Right ventricle myocardium inferior (tissue), 1 donor: Measurements from ENCODE around the gene MIEN1. TPM values are rescaled to one million over a fixed set of nuclear protein-coding genes. Genes with fewer than 3 reads are reported as not detected.
"Not testable (repeated sequence)": the region's sequence is repeated elsewhere in the genome, so short reads cannot be mapped to it uniquely, and the experiment has no call there.

Experiments used
- ATAC-seq: fragments of 200-7000 bp; cut with Tn5 transposase; one replicate; pipeline ENCODE4 v1.9.1; 2020; ENCODE audit warnings: mild to moderate bottlenecking, moderate library complexity
- DNase-seq: peaks from one replicate; pipeline ENCODE4 v3.0.0; 2021; ENCODE audit errors: missing footprints
- intact Hi-C: fragments of 100-400 bp; cut with DNase I; formaldehyde crosslinking; loops from one replicate; pipeline ENCODE4 v1.11.0; 2022
- total RNA-seq: library from RNA; stranded (reverse); fragmentation: NEBNext Ultra II Directional; extraction: Animal tissue kit (Norgen Biotek cat#: 25700); gene quantifications from one replicate; pipeline ENCODE4 v1.2.1, GENCODE V29; 2021
- donor health status: DM: no; HTN: yes; CAD: no; lungs with severe emphysema.

MIEN1 gene
- total RNA-seq, 1 donor from 2014 or later: 49.4 TPM

GRCh38 chr17:39757176-39757662 lies 26.9 kb upstream of the MIEN1 start:
- DNase-seq: no peak
- intact Hi-C loops: loop anchor here (10.0 kb wide), 2 partner anchors 108 to 198 kb away; partner anchors contain the start of genes IKZF3 and ZPBP2
- ATAC-seq: no peak

GRCh38 chr17:39756380-39757079 lies 26.2 kb upstream of the MIEN1 start:
- DNase-seq (no peak), ATAC-seq (no peak)
- intact Hi-C loops: loop anchor here (10.0 kb wide), 2 partner anchors 108 to 198 kb away; partner anchors contain the start of genes IKZF3 and ZPBP2

- intact Hi-C loops: loop anchor here (10.0 kb wide), 2 partner anchors 109 to 199 kb away; partner anchors contain the start of genes IKZF3 and ZPBP2
- DNase-seq (no peak), ATAC-seq (no peak)
These were observed 25.4 kb upstream of the MIEN1 start for GRCh38 chr17:39755554-39756379.

- intact Hi-C loops: loop anchor here (1.0 to 10.0 kb wide), 6 partner anchors 93 to 208 kb away; partner anchors contain the start of genes IKZF3, STARD3 and ZPBP2
- ATAC-seq (no peak), DNase-seq (no peak)
These were observed 24.7 kb upstream of the MIEN1 start for GRCh38 chr17:39754958-39755553.

- DNase-seq: peak; percentile 97
- ATAC-seq: peak; percentile 94
- intact Hi-C loops: loop anchor here (1.0 to 10.0 kb wide), 6 partner anchors 92 to 207 kb away; partner anchors contain the start of genes IKZF3, STARD3 and ZPBP2
These were observed 24.0 kb upstream of the MIEN1 start for GRCh38 chr17:39754161-39754957.

- intact Hi-C loops: loop anchor here (1.0 to 10.0 kb wide), 6 partner anchors 91 to 206 kb away; partner anchors contain the start of genes IKZF3, STARD3 and ZPBP2
- DNase-seq: peak; percentile 87
- ATAC-seq: peak; percentile 42
These were observed 23.3 kb upstream of the MIEN1 start for GRCh38 chr17:39753514-39754160.

- no peak for DNase-seq
- ATAC-seq: no peak
- intact Hi-C loops: loop anchor here (5.0 to 10.0 kb wide), 5 partner anchors 90 to 205 kb away; partner anchors contain the start of genes IKZF3, STARD3 and ZPBP2
These were observed 22.0 kb upstream of the MIEN1 start for GRCh38 chr17:39752241-39752881.

- ATAC-seq: no peak
These were observed 21.3 kb upstream of the MIEN1 start for GRCh38 chr17:39751637-39752036.

GRCh38 chr17:39751016-39751543 lies 20.7 kb upstream of the MIEN1 start:
- DNase-seq: no peak
- intact Hi-C loops: loop anchor here (5.0 to 10.0 kb wide), 5 partner anchors 89 to 204 kb away; partner anchors contain the start of genes IKZF3, STARD3 and ZPBP2
- no peak for ATAC-seq

More at GRCh38 chr17:39751637-39752036, 21.3 kb upstream of the MIEN1 start:
- no peak for DNase-seq
- intact Hi-C loops: loop anchor here (5.0 to 10.0 kb wide), 5 partner anchors 89 to 204 kb away; partner anchors contain the start of genes IKZF3, STARD3 and ZPBP2

GRCh38 chr17:39750131-39751015 lies 20.0 kb upstream of the MIEN1 start:
- DNase-seq: no peak
- intact Hi-C loops: loop anchor here (5.0 to 10.0 kb wide), 5 partner anchors 88 to 204 kb away; partner anchors contain the start of genes IKZF3, STARD3 and ZPBP2
- peak; percentile 21 for ATAC-seq

GRCh38 chr17:39748444-39749034 lies 18.2 kb upstream of the MIEN1 start:
- DNase-seq, ATAC-seq, intact Hi-C loops: not testable (repeated sequence)

GRCh38 chr17:39747745-39748144 lies 17.4 kb upstream of the MIEN1 start:
- intact Hi-C loops: no loop called here
- no peak for ATAC-seq
- DNase-seq: no peak

- peak; percentile 21 for DNase-seq
- no peak for ATAC-seq
- intact Hi-C loops: no loop called here
These were observed 15.8 kb upstream of the MIEN1 start for GRCh38 chr17:39746145-39746461.

GRCh38 chr17:39745335-39746144 lies 15.2 kb upstream of the MIEN1 start:
- DNase-seq (peak; percentile 55), ATAC-seq (no peak)
- intact Hi-C loops: no loop called here

- no peak for DNase-seq
These were observed 14.5 kb upstream of the MIEN1 start for GRCh38 chr17:39744836-39745215.

More at GRCh38 chr17:39744836-39745215, 14.5 kb upstream of the MIEN1 start:
- intact Hi-C loops: no loop called here
- ATAC-seq: no peak
